Liver (tissue), 9 donors: Measurements from ENCODE around the gene RAD9A. TPM values are rescaled to one million over a fixed set of nuclear protein-coding genes. Genes with fewer than 3 reads are reported as not detected.
A peak's percentile ranks its signal among the peaks of the same experiment; 100 is the strongest.

Experiments used
- DNase-seq: peaks from one replicate; pipeline ENCODE4 v3.0.0-alpha.2; 2017; ENCODE audit warnings: low spot score
- H3K27ac ChIP-seq, 2 donors: one replicate each; pipeline ENCODE4 v1.7.0; 2013; ENCODE audit warnings: inconsistent platforms in 2 of 2, low read length in 2 of 2, control low read depth in 1 of 2, low read depth in 1 of 2, mild to moderate bottlenecking in 1 of 2
- H3K27me3 ChIP-seq, 4 donors: one replicate each; pipeline versions ENCODE4 v1.6.1 to v1.7.0; 2013; ENCODE audit warnings: low read length in 3 of 4, inconsistent platforms in 1 of 4, mild to moderate bottlenecking in 1 of 4, moderate library complexity in 1 of 4; ENCODE audit not compliant: control insufficient read depth in 4 of 4, insufficient read depth in 4 of 4
- H3K36me3 ChIP-seq, 4 donors: one replicate each; pipeline versions ENCODE4 v1.6.1 to v1.7.0; 2013; ENCODE audit warnings: low read length in 3 of 4, mild to moderate bottlenecking in 3 of 4, low read depth in 1 of 4, moderate library complexity in 1 of 4; ENCODE audit not compliant: control insufficient read depth in 4 of 4, insufficient read depth in 3 of 4
- H3K4me1 ChIP-seq, 4 donors: one replicate each; pipeline versions ENCODE4 v1.6.1 to v1.7.0; 2013; ENCODE audit warnings: low read length in 3 of 4, mild to moderate bottlenecking in 3 of 4, moderate library complexity in 1 of 4; ENCODE audit not compliant: control insufficient read depth in 4 of 4, insufficient read depth in 4 of 4
- H3K4me3 ChIP-seq, 3 donors: one replicate each; pipeline versions ENCODE4 v1.6.1 to v1.7.0; 2013; ENCODE audit warnings: low read length in 3 of 3, control low read depth in 1 of 3, low read depth in 1 of 3, mild to moderate bottlenecking in 1 of 3
- H3K9ac ChIP-seq, 2 donors: one replicate each; pipeline ENCODE4 v1.7.0; 2013; ENCODE audit warnings: low read length in 2 of 2, mild to moderate bottlenecking in 2 of 2, moderate library complexity in 2 of 2, control low read depth in 1 of 2, low read depth in 1 of 2
- H3K9me3 ChIP-seq, 4 donors: one replicate each; pipeline versions ENCODE4 v1.6.1 to v1.7.0; 2013; ENCODE audit warnings: low read length in 3 of 4; ENCODE audit not compliant: control insufficient read depth in 4 of 4
- EGR1 ChIP-seq, 2 donors: IDR thresholded peaks; 2 replicates each; pipeline ENCODE4 v1.6.1; 2016 to 2018; ENCODE audit warnings: antibody characterized with exemption in 2 of 2, low read depth in 2 of 2
- FOXA1 ChIP-seq: IDR thresholded peaks from 2 replicates; pipeline ENCODE4 v1.6.1; 2016; ENCODE audit warnings: antibody characterized with exemption
- FOXA2 ChIP-seq: IDR thresholded peaks from 2 replicates; pipeline ENCODE4 v1.6.1; 2016; ENCODE audit warnings: antibody characterized with exemption
- GABPA ChIP-seq, 2 donors: IDR thresholded peaks in 1 of 2; conservative IDR thresholded peaks in 1 of 2; 2 replicates each; pipeline ENCODE4 v1.6.1; 2016; ENCODE audit warnings: antibody characterized with exemption in 2 of 2, mild to moderate bottlenecking in 1 of 2, moderate library complexity in 1 of 2
- HNF4A ChIP-seq, 2 donors: conservative IDR thresholded peaks; 2 replicates each; pipeline ENCODE4 v1.6.1; 2016; ENCODE audit warnings: antibody characterized with exemption in 2 of 2, mild to moderate bottlenecking in 2 of 2
- HNF4G ChIP-seq: IDR thresholded peaks from 2 replicates; pipeline ENCODE4 v1.6.1; 2016; ENCODE audit warnings: antibody characterized with exemption
- JUND ChIP-seq, 2 donors: IDR thresholded peaks; 2 replicates each; pipeline ENCODE4 v1.6.1; 2016; ENCODE audit warnings: antibody characterized with exemption in 2 of 2
- NR2F2 ChIP-seq: IDR thresholded peaks from 2 replicates; pipeline ENCODE4 v1.6.1; 2016; ENCODE audit warnings: antibody characterized with exemption
- RAD21 ChIP-seq, 2 donors: IDR thresholded peaks; 2 replicates each; pipeline ENCODE4 v1.6.1; 2016; ENCODE audit warnings: antibody characterized with exemption in 2 of 2, mild to moderate bottlenecking in 2 of 2
- RXRA ChIP-seq, 2 donors: IDR thresholded peaks; 2 replicates each; pipeline ENCODE4 v1.6.1; 2017 to 2018; ENCODE audit warnings: antibody characterized with exemption in 2 of 2, mild to moderate bottlenecking in 1 of 2
- TAF1 ChIP-seq: conservative IDR thresholded peaks from 2 replicates; pipeline ENCODE4 v1.6.1; 2016; ENCODE audit warnings: antibody characterized with exemption, mild to moderate bottlenecking
- YY1 ChIP-seq: IDR thresholded peaks from 2 replicates; pipeline ENCODE4 v1.6.1; 2016; ENCODE audit warnings: antibody characterized with exemption, mild to moderate bottlenecking
- WGBS: extraction: QIAGEN DNeasy Blood & Tissue Kit; methylation state at CpG from one replicate; pipeline ENCODE4 v1.1.7; 2013; 5-methylcytosine and 5-hydroxymethylcytosine counted together
- polyA plus RNA-seq, 2 donors: library from polyadenylated mRNA; stranded (reverse) in 1 of 2; unstranded in 1 of 2; fragments of 200-250 nt in 1 of 2; fragments of >200 nt in 1 of 2; fragmentation: Nextera tagmentation in 1 of 2; extraction: Ambion mirVana in 1 of 2; gene quantifications; one replicate each; pipeline versions ENCODE4 v1.2.1 to v1.2.3, GENCODE V29; 2013 to 2015
- total RNA-seq, 2 donors: library from RNA; depleted of rRNA; stranded (reverse); fragments of >200 nt; gene quantifications; one replicate each; pipeline ENCODE4 v1.2.3, GENCODE V29; 2014
- TF ChIP-seq, protein P1 (sequence below): IDR thresholded peaks from 2 replicates; pipeline ENCODE4 v1.6.1; 2016; ENCODE audit warnings: antibody characterized with exemption
- TF ChIP-seq, protein P2 (sequence below): IDR thresholded peaks from 2 replicates; pipeline ENCODE4 v1.6.1; 2016; ENCODE audit warnings: antibody characterized with exemption
- donor health status: healthy.
- donor health status: healthy.
- donor health status: healthy.
- donor health status: healthy.
- donor health status: healthy.

The RAD9A gene
- total and polyA plus RNA-seq, 4 donors: 4.5 to 8.6 (median 5.6) TPM

DNA sequence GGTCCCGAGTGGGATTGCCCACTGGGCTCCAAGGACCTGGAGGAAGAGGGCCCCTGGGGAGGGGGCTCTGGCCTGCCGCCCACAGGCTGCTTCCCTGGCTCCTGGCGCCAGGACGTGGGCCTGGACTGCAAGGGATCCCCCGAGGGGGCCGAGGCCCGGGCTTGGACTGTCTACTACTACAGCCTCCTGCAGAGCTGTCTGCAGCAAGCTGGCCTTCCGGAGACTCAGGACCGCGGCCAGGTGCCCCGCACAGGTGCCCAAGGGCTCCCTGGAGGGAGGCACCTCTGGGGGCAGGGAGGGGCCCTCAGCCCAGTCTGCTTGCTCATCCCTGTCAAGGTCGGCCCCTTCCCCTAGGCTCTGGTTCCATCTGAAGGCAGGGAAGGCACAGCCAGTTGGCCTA, 25.6 kb downstream of the RAD9A start:
- TF ChIP-seq, protein P1, sequence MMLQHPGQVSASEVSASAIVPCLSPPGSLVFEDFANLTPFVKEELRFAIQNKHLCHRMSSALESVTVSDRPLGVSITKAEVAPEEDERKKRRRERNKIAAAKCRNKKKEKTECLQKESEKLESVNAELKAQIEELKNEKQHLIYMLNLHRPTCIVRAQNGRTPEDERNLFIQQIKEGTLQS: no peak
- no peak for TF ChIP-seq EGR1 (IDR thresholded peaks at IDR 0.05; ENCODE audit: low read depth in 2 of 2)
- no peak for TF ChIP-seq NR2F2
- TF ChIP-seq, protein P2, sequence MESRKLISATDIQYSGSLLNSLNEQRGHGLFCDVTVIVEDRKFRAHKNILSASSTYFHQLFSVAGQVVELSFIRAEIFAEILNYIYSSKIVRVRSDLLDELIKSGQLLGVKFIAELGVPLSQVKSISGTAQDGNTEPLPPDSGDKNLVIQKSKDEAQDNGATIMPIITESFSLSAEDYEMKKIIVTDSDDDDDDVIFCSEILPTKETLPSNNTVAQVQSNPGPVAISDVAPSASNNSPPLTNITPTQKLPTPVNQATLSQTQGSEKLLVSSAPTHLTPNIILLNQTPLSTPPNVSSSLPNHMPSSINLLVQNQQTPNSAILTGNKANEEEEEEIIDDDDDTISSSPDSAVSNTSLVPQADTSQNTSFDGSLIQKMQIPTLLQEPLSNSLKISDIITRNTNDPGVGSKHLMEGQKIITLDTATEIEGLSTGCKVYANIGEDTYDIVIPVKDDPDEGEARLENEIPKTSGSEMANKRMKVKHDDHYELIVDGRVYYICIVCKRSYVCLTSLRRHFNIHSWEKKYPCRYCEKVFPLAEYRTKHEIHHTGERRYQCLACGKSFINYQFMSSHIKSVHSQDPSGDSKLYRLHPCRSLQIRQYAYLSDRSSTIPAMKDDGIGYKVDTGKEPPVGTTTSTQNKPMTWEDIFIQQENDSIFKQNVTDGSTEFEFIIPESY: no peak
- TF ChIP-seq YY1: no peak
- no peak for TF ChIP-seq RXRA (IDR thresholded peaks at IDR 0.05)
- TF ChIP-seq HNF4A (conservative IDR thresholded peaks at IDR 0.05): no peak
- no peak for TF ChIP-seq TAF1
- H3K27me3 ChIP-seq: no peaks in the 10 kb centered on the region
- H3K4me1 ChIP-seq: peaks cover 21 to 38% (median 28%) of the 10 kb centered on the region in 4 donors
- H3K9me3 ChIP-seq: no peaks in the 10 kb centered on the region
- WGBS: 92% methylated on average over 12 of the region's 12 CpGs
- no peak overlapping the region for H3K9ac ChIP-seq
- H3K27ac ChIP-seq: no peak overlapping the region
- no peak overlapping the region for H3K4me3 ChIP-seq
- H3K36me3 ChIP-seq: no peaks in the 10 kb centered on the region
- DNase-seq: no peak

DNA sequence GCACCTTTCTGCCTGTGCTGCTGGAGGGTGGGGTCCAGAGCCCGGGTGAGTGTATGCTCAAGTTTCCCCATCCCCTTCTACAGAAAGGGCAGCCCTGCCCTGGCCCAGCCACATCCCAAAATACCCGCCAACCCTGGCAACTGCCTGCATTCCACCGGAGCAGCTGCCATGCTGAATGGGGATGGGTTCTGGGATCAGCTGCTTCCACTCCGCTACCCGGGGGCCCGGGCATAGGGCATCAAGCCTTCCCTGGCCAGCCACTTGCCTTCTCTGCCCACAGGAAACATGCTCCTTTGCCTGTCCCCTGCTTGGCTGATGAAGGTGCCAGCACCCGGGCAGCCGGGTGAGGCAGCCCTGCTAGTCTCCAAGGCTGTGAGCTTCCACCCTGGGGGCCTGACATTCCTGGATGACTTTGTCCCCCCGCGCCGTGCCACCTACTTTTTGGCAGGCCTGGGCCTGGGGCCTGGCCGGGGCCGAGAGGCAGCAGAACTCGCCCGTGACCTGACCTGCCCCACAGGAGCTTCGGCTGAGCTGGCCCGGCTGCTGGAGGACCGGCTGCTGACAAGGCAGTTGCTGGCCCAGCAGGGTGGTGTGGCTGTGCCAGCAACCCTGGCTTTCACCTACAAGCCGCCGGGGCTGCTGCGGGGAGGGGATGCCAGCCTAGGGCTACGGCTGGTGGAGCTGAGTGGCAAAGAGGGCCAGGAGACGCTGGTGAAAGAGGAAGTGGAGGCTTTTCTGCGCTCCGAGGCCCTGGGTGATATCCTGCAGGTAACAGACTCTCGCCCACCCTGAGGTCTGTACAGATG, 26.9 kb downstream of the RAD9A start:
- Histone ChIP-seq H3K27ac (peak overlapping the region; percentile 23 to 28), H3K27me3 (no peaks in the 10 kb centered on the region), H3K9ac (peak overlapping the region in 1 of 2 donors; percentile 27), H3K4me1 (peaks cover 21 to 38% (median 28%) of the 10 kb centered on the region in 4 donors), H3K9me3 (no peaks in the 10 kb centered on the region), H3K4me3 (no peak overlapping the region), H3K36me3 (no peaks in the 10 kb centered on the region)
- WGBS: 46% methylated on average over 26 of the region's 26 CpGs
- no peak for DNase-seq
- TF ChIP-seq, protein P1: no peak
- TF ChIP-seq NR2F2 (no peak), FOXA2 (no peak), RXRA (IDR thresholded peaks at IDR 0.05) (peak; percentile 12 to 46), GABPA (IDR thresholded peaks at IDR 0.05 in 1 of 2, conservative IDR thresholded peaks at IDR 0.05 in 1 of 2) (no peak), YY1 (no peak)

DNA sequence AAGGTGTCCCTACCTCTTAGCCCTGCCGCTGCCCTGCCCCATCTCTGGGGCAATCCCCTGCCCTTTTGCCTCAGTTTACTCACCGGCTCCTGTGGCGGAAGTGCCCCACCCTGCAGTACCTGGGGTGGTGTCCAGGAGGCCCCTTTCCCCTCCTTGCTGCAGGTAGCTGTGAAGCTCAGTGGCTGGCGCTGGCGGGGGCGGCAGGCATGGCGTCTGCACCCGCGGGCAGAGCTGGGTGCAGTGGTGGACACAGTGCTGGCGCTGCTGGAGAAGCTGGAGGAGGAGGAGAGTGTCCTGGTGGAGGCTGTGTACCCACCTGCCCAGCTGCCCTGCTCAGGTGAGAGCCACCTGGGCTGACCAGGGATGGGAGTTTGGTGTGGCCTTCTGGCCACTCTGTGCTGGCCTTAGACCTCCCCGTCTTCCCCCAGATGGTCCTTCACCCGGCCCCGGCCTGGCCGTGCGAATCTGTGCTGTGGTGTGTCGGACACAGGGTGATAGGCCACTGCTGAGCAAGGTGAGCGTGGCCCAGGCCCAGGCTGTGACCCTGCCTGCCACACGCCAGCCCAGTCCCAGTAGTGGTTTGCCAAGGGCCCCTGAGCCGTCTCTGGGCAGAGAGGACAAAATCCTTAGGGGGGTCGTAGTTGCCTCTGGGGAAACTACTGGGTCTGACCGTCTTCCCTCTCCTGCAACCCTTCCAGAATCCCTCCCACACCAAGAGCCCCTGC, 27.7 kb downstream of the RAD9A start:
- H3K4me3 ChIP-seq: no peak overlapping the region
- H3K4me1 ChIP-seq: peaks cover 21 to 38% (median 28%) of the 10 kb centered on the region in 4 donors
- no peak overlapping the region for H3K9ac ChIP-seq
- H3K27me3 ChIP-seq: no peaks in the 10 kb centered on the region
- no peaks in the 10 kb centered on the region for H3K36me3 ChIP-seq
- 94% methylated on average over 21 of the region's 21 CpGs for WGBS
- TF ChIP-seq JUND (IDR thresholded peaks at IDR 0.05) (no peak), FOXA1 (no peak), RXRA (IDR thresholded peaks at IDR 0.05) (no peak), EGR1 (IDR thresholded peaks at IDR 0.05; ENCODE audit: low read depth in 2 of 2) (no peak), RAD21 (IDR thresholded peaks at IDR 0.05) (no peak), HNF4G (no peak), YY1 (no peak), TAF1 (no peak), NR2F2 (no peak)
- TF ChIP-seq, protein P1: no peak
- H3K27ac ChIP-seq: peak overlapping the region in 1 of 2 donors; percentile 23
- no peak for DNase-seq
- H3K9me3 ChIP-seq: no peaks in the 10 kb centered on the region
